Liver (tissue), 9 donors: ENCODE results near the gene PEAK3. TPM values are rescaled to one million over a fixed set of nuclear protein-coding genes. Genes with fewer than 3 reads are reported as not detected.

Experiments
- DNase-seq: peaks from one replicate; pipeline ENCODE4 v3.0.0-alpha.2; 2017; ENCODE audit warnings: low spot score
- H3K27ac ChIP-seq, 2 donors: one replicate each; pipeline ENCODE4 v1.7.0; 2013; ENCODE audit warnings: inconsistent platforms in 2 of 2, low read length in 2 of 2, control low read depth in 1 of 2, low read depth in 1 of 2, mild to moderate bottlenecking in 1 of 2
- H3K27me3 ChIP-seq, 4 donors: one replicate each; pipeline versions ENCODE4 v1.6.1 to v1.7.0; 2013; ENCODE audit warnings: low read length in 3 of 4, inconsistent platforms in 1 of 4, mild to moderate bottlenecking in 1 of 4, moderate library complexity in 1 of 4; ENCODE audit not compliant: control insufficient read depth in 4 of 4, insufficient read depth in 4 of 4
- H3K36me3 ChIP-seq, 4 donors: one replicate each; pipeline versions ENCODE4 v1.6.1 to v1.7.0; 2013; ENCODE audit warnings: low read length in 3 of 4, mild to moderate bottlenecking in 3 of 4, low read depth in 1 of 4, moderate library complexity in 1 of 4; ENCODE audit not compliant: control insufficient read depth in 4 of 4, insufficient read depth in 3 of 4
- H3K4me1 ChIP-seq, 4 donors: one replicate each; pipeline versions ENCODE4 v1.6.1 to v1.7.0; 2013; ENCODE audit warnings: low read length in 3 of 4, mild to moderate bottlenecking in 3 of 4, moderate library complexity in 1 of 4; ENCODE audit not compliant: control insufficient read depth in 4 of 4, insufficient read depth in 4 of 4
- H3K4me3 ChIP-seq, 3 donors: one replicate each; pipeline versions ENCODE4 v1.6.1 to v1.7.0; 2013; ENCODE audit warnings: low read length in 3 of 3, control low read depth in 1 of 3, low read depth in 1 of 3, mild to moderate bottlenecking in 1 of 3
- H3K9ac ChIP-seq, 2 donors: one replicate each; pipeline ENCODE4 v1.7.0; 2013; ENCODE audit warnings: low read length in 2 of 2, mild to moderate bottlenecking in 2 of 2, moderate library complexity in 2 of 2, control low read depth in 1 of 2, low read depth in 1 of 2
- H3K9me3 ChIP-seq, 4 donors: one replicate each; pipeline versions ENCODE4 v1.6.1 to v1.7.0; 2013; ENCODE audit warnings: low read length in 3 of 4; ENCODE audit not compliant: control insufficient read depth in 4 of 4
- ATF3 ChIP-seq: IDR thresholded peaks from 2 replicates; pipeline ENCODE4 v1.6.1; 2016; ENCODE audit warnings: antibody characterized with exemption
- EGR1 ChIP-seq, 2 donors: IDR thresholded peaks; 2 replicates each; pipeline ENCODE4 v1.6.1; 2016 to 2018; ENCODE audit warnings: antibody characterized with exemption in 2 of 2, low read depth in 2 of 2
- FOXA1 ChIP-seq: IDR thresholded peaks from 2 replicates; pipeline ENCODE4 v1.6.1; 2016; ENCODE audit warnings: antibody characterized with exemption
- GABPA ChIP-seq, 2 donors: IDR thresholded peaks in 1 of 2; conservative IDR thresholded peaks in 1 of 2; 2 replicates each; pipeline ENCODE4 v1.6.1; 2016; ENCODE audit warnings: antibody characterized with exemption in 2 of 2, mild to moderate bottlenecking in 1 of 2, moderate library complexity in 1 of 2
- HNF4A ChIP-seq, 2 donors: conservative IDR thresholded peaks; 2 replicates each; pipeline ENCODE4 v1.6.1; 2016; ENCODE audit warnings: antibody characterized with exemption in 2 of 2, mild to moderate bottlenecking in 2 of 2
- JUND ChIP-seq, 2 donors: IDR thresholded peaks; 2 replicates each; pipeline ENCODE4 v1.6.1; 2016; ENCODE audit warnings: antibody characterized with exemption in 2 of 2
- MAX ChIP-seq: IDR thresholded peaks from 2 replicates; pipeline ENCODE4 v1.6.1; 2016; ENCODE audit warnings: antibody characterized with exemption
- RAD21 ChIP-seq, 2 donors: IDR thresholded peaks; 2 replicates each; pipeline ENCODE4 v1.6.1; 2016; ENCODE audit warnings: antibody characterized with exemption in 2 of 2, mild to moderate bottlenecking in 2 of 2
- RXRA ChIP-seq, 2 donors: IDR thresholded peaks; 2 replicates each; pipeline ENCODE4 v1.6.1; 2017 to 2018; ENCODE audit warnings: antibody characterized with exemption in 2 of 2, mild to moderate bottlenecking in 1 of 2
- SP1 ChIP-seq: IDR thresholded peaks from 2 replicates; pipeline ENCODE4 v1.6.1; 2018; ENCODE audit warnings: antibody characterized with exemption, mild to moderate bottlenecking
- YY1 ChIP-seq: IDR thresholded peaks from 2 replicates; pipeline ENCODE4 v1.6.1; 2016; ENCODE audit warnings: antibody characterized with exemption, mild to moderate bottlenecking
- WGBS: extraction: QIAGEN DNeasy Blood & Tissue Kit; methylation state at CpG from one replicate; pipeline ENCODE4 v1.1.7; 2013; 5-methylcytosine and 5-hydroxymethylcytosine counted together
- polyA plus RNA-seq, 2 donors: library from polyadenylated mRNA; stranded (reverse) in 1 of 2; unstranded in 1 of 2; fragments of 200-250 nt in 1 of 2; fragments of >200 nt in 1 of 2; fragmentation: Nextera tagmentation in 1 of 2; extraction: Ambion mirVana in 1 of 2; gene quantifications; one replicate each; pipeline versions ENCODE4 v1.2.1 to v1.2.3, GENCODE V29; 2013 to 2015
- total RNA-seq, 2 donors: library from RNA; depleted of rRNA; stranded (reverse); fragments of >200 nt; gene quantifications; one replicate each; pipeline ENCODE4 v1.2.3, GENCODE V29; 2014
- TF ChIP-seq, protein P1 (sequence below): IDR thresholded peaks from 2 replicates; pipeline ENCODE4 v1.6.1; 2016; ENCODE audit warnings: antibody characterized with exemption, mild to moderate bottlenecking
- donor health status: healthy.
- donor health status: healthy.
- donor health status: healthy.
- donor health status: healthy.
- donor health status: healthy.

PEAK3 gene
- total and polyA plus RNA-seq, 4 donors: 0.09 to 0.67 (median 0.31) TPM

DNA sequence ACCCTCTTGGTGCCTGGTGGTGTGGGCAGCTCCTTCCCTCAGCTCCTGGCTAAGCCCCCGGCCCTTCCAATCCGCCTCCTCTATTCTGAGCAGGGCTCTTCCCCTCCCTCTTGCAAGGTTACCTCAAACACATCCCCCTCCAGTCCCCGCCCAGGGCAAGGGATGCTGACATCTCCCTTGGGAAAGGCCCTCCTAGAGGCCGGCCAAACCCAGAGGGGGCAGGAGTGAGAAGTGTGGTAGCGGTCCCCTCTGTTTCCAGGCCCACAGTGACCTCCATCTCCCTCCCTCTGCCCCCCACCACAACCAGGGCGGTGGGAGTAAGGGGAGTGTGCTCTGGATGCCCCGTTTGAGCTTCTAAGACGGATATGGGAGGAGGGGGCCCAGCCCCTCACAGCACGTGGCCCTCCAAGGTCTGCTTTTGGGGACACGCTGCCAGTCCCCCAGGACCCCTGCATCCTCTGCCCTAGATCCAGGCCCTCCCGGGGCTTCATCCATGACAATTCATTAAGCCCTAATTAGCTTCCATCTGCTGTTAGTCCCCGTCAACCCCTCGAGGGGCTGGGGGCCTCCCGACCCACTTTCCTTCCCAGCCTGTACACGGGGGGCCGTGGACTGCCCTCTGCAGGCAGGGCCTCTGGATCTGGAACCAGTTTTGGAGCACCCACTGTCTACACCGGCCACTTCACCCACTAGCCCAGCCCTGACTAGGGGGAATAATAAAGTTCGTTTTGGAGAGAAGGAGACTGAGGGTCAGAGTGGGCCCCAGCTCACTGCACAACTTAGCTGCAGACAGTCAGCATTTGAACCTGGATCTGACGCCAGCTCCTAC is 23.7 kb upstream of the PEAK3 start:
- WGBS: 80% methylated on average over 19 of the region's 19 CpGs
- peaks cover 0 to 3% (median 3%) of the 10 kb centered on the region in 4 donors for H3K27me3 ChIP-seq
- no peak for DNase-seq
- no peak overlapping the region for H3K27ac ChIP-seq
- H3K9me3 ChIP-seq: no peaks in the 10 kb centered on the region
- no peak overlapping the region for H3K9ac ChIP-seq
- H3K4me3 ChIP-seq: no peak overlapping the region
- TF ChIP-seq JUND (IDR thresholded peaks at IDR 0.05) (no peak), MAX (no peak), FOXA1 (no peak), SP1 (no peak)
- peaks cover 0 to 8% (median under 1%) of the 10 kb centered on the region in 4 donors for H3K4me1 ChIP-seq
- H3K36me3 ChIP-seq: no peaks in the 10 kb centered on the region

- H3K36me3 ChIP-seq: no peaks in the 10 kb centered on the region
- H3K27me3 ChIP-seq: peaks cover 0 to 3% (median 3%) of the 10 kb centered on the region in 4 donors
- H3K4me3 ChIP-seq: no peak overlapping the region
- 70% methylated on average over 26 of the region's 26 CpGs for WGBS
- H3K9ac ChIP-seq: no peak overlapping the region
- H3K9me3 ChIP-seq: no peaks in the 10 kb centered on the region
- TF ChIP-seq JUND (IDR thresholded peaks at IDR 0.05) (no peak), YY1 (no peak), ATF3 (no peak), EGR1 (IDR thresholded peaks at IDR 0.05; ENCODE audit: low read depth in 2 of 2) (no peak), MAX (no peak), RXRA (IDR thresholded peaks at IDR 0.05) (no peak), HNF4A (conservative IDR thresholded peaks at IDR 0.05) (no peak), FOXA1 (no peak), GABPA (IDR thresholded peaks at IDR 0.05 in 1 of 2, conservative IDR thresholded peaks at IDR 0.05 in 1 of 2) (no peak), RAD21 (IDR thresholded peaks at IDR 0.05) (no peak)
- TF ChIP-seq, protein P1, sequence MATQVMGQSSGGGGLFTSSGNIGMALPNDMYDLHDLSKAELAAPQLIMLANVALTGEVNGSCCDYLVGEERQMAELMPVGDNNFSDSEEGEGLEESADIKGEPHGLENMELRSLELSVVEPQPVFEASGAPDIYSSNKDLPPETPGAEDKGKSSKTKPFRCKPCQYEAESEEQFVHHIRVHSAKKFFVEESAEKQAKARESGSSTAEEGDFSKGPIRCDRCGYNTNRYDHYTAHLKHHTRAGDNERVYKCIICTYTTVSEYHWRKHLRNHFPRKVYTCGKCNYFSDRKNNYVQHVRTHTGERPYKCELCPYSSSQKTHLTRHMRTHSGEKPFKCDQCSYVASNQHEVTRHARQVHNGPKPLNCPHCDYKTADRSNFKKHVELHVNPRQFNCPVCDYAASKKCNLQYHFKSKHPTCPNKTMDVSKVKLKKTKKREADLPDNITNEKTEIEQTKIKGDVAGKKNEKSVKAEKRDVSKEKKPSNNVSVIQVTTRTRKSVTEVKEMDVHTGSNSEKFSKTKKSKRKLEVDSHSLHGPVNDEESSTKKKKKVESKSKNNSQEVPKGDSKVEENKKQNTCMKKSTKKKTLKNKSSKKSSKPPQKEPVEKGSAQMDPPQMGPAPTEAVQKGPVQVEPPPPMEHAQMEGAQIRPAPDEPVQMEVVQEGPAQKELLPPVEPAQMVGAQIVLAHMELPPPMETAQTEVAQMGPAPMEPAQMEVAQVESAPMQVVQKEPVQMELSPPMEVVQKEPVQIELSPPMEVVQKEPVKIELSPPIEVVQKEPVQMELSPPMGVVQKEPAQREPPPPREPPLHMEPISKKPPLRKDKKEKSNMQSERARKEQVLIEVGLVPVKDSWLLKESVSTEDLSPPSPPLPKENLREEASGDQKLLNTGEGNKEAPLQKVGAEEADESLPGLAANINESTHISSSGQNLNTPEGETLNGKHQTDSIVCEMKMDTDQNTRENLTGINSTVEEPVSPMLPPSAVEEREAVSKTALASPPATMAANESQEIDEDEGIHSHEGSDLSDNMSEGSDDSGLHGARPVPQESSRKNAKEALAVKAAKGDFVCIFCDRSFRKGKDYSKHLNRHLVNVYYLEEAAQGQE: no peak
- no peak overlapping the region for H3K27ac ChIP-seq
- peaks cover 0 to 7% (median under 1%) of the 10 kb centered on the region in 4 donors for H3K4me1 ChIP-seq
- no peak for DNase-seq
Observed at GRCh38 chr19:2303211-2303798, 21.3 kb upstream of the PEAK3 start.
